ENCODE data around the gene CCDC110.

Gene CCDC110

DNA sequence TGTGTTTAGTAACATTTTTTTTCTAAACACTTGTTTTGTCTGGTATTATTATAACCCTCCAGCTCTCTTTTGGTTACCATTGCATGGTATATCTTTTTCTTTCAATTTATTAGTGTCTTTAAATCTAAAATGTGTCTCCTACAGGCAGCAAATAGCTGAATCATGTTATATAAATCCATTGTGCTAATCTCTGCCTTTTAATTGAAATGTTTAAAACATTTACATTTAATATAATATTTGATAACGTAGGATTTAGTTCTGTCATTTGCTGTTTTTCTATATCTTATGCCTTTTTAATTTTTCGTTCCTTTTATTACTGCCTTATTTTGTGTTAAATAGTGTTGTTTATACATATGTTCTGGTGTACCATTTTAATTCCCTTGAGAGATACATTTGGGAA is 17.1 kb upstream of the CCDC110 start:
- no peak for TF ChIP-seq PPARA (CRISPR knock-in tag; IDR thresholded peaks at IDR 0.05; ENCODE audit: borderline replicate concordance)
- TF ChIP-seq, protein P1, sequence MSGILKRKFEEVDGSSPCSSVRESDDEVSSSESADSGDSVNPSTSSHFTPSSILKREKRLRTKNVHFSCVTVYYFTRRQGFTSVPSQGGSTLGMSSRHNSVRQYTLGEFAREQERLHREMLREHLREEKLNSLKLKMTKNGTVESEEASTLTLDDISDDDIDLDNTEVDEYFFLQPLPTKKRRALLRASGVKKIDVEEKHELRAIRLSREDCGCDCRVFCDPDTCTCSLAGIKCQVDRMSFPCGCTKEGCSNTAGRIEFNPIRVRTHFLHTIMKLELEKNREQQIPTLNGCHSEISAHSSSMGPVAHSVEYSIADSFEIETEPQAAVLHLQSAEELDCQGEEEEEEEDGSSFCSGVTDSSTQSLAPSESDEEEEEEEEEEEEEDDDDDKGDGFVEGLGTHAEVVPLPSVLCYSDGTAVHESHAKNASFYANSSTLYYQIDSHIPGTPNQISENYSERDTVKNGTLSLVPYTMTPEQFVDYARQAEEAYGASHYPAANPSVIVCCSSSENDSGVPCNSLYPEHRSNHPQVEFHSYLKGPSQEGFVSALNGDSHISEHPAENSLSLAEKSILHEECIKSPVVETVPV (CRISPR knock-in tag; IDR thresholded peaks at IDR 0.05): no peak
- no peak for ATAC-seq

GRCh38 chr4:185481401-185481800 is 9.9 kb upstream of the CCDC110 start:
- no peak for TF ChIP-seq ZNF8 (CRISPR knock-in tag; IDR thresholded peaks at IDR 0.05)
- no peak for TF ChIP-seq SNAI2 (CRISPR knock-in tag; IDR thresholded peaks at IDR 0.05)
- TF ChIP-seq CSDC2 (CRISPR knock-in tag; IDR thresholded peaks at IDR 0.05): no peak
- TF ChIP-seq, protein P2, sequence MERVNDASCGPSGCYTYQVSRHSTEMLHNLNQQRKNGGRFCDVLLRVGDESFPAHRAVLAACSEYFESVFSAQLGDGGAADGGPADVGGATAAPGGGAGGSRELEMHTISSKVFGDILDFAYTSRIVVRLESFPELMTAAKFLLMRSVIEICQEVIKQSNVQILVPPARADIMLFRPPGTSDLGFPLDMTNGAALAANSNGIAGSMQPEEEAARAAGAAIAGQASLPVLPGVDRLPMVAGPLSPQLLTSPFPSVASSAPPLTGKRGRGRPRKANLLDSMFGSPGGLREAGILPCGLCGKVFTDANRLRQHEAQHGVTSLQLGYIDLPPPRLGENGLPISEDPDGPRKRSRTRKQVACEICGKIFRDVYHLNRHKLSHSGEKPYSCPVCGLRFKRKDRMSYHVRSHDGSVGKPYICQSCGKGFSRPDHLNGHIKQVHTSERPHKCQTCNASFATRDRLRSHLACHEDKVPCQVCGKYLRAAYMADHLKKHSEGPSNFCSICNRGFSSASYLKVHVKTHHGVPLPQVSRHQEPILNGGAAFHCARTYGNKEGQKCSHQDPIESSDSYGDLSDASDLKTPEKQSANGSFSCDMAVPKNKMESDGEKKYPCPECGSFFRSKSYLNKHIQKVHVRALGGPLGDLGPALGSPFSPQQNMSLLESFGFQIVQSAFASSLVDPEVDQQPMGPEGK (CRISPR knock-in tag; IDR thresholded peaks at IDR 0.05; ENCODE audit: borderline replicate concordance): no peak
- TF ChIP-seq ZFP3 (CRISPR knock-in tag; IDR thresholded peaks at IDR 0.05): no peak
- no peak for TF ChIP-seq TCF4 (CRISPR knock-in tag; IDR thresholded peaks at IDR 0.05; ENCODE audit: borderline replicate concordance)
- no peak for TF ChIP-seq ZNF70 (CRISPR knock-in tag; IDR thresholded peaks at IDR 0.05)
- TF ChIP-seq BACH2 (CRISPR knock-in tag; IDR thresholded peaks at IDR 0.05; ENCODE audit: borderline replicate concordance): no peak
- TF ChIP-seq PPARA (CRISPR knock-in tag; IDR thresholded peaks at IDR 0.05; ENCODE audit: borderline replicate concordance): no peak
- TF ChIP-seq OSR1 (CRISPR knock-in tag; IDR thresholded peaks at IDR 0.05): no peak
- ATAC-seq: no peak

DNA sequence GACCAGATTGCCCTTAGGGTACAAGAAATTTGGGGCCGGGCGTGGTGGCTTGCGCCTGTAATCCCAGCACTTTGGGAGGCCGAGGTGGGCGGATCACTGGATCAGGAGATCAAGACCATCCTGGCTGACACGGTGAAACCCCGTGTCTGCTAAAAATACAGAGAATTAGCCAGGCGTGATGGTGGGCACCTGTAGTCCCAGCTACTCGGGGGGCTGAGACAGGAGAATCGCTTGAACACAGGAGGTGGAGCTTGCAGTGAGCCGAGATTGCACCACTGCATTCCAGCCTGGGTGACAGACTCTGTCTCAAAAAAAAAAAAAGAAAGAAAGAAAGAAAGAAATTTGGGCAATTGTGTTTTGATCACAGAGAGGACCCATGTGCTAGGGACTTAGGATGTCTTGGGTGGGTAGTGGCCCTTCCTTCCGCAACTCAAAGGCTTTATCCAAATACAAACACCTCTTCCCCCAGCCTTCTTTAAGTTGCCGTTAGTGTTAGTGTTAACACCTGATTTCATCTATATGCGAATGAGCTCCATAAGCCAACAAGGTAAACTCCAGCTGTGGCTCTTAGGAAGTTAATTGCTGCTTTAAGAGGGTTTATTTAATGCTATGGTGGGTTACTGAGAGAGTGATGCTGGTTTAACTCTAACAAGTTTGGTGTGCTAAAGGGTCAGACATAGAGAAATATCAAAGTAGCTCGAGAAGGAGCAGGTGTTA is 8.6 kb upstream of the CCDC110 start:
- TF ChIP-seq ZFP30 (CRISPR knock-in tag; IDR thresholded peaks at IDR 0.05) (no peak), GLIS3 (CRISPR knock-in tag; IDR thresholded peaks at IDR 0.05) (no peak), CSDC2 (CRISPR knock-in tag; IDR thresholded peaks at IDR 0.05) (no peak), TSHZ2 (CRISPR knock-in tag; IDR thresholded peaks at IDR 0.05) (no peak), ARNTL (CRISPR knock-in tag; IDR thresholded peaks at IDR 0.05; ENCODE audit: borderline replicate concordance, low read depth) (no peak), TOX (CRISPR knock-in tag; IDR thresholded peaks at IDR 0.05; ENCODE audit: borderline replicate concordance) (no peak), ZFP3 (CRISPR knock-in tag; IDR thresholded peaks at IDR 0.05) (no peak), ZNF70 (CRISPR knock-in tag; IDR thresholded peaks at IDR 0.05) (no peak), ZNF8 (CRISPR knock-in tag; IDR thresholded peaks at IDR 0.05) (no peak), ISL1 (CRISPR knock-in tag; IDR thresholded peaks at IDR 0.05) (no peak), ZNF565 (CRISPR knock-in tag; conservative IDR thresholded peaks at IDR 0.05; ENCODE audit: low read depth) (no peak), PPARA (CRISPR knock-in tag; IDR thresholded peaks at IDR 0.05; ENCODE audit: borderline replicate concordance) (no peak), RARB (CRISPR knock-in tag; IDR thresholded peaks at IDR 0.05) (no peak), POU6F1 (CRISPR knock-in tag; IDR thresholded peaks at IDR 0.05; ENCODE audit: borderline replicate concordance, low read depth) (no peak)
- TF ChIP-seq, protein P1 (CRISPR knock-in tag; IDR thresholded peaks at IDR 0.05): no peak
- TF ChIP-seq, protein P2 (CRISPR knock-in tag; IDR thresholded peaks at IDR 0.05; ENCODE audit: borderline replicate concordance): no peak
- no peak for ATAC-seq
